GM18517 (cell line): Measurements from ENCODE around the gene GALNT11.

ENCODE experiments used
- ATAC-seq: cut with Tn5 transposase; IDR thresholded peaks from one replicate; pipeline ENCODE4 v1.9.1; 2021; ENCODE audit warnings: mild to moderate bottlenecking, moderate library complexity; ENCODE audit not compliant: unreplicated experiment

Gene GALNT11

GRCh38 chr7:152115021-152115718 is 89.7 kb downstream of the GALNT11 start:
- ATAC-seq: no peak

- no peak for ATAC-seq
Observed at GRCh38 chr7:152117356-152117755, 91.9 kb downstream of the GALNT11 start.

GRCh38 chr7:152120210-152120609 is 94.7 kb downstream of the GALNT11 start:
- no peak for ATAC-seq

- ATAC-seq: no peak
Observed at GRCh38 chr7:152120776-152121175, 95.3 kb downstream of the GALNT11 start.

- ATAC-seq: no peak
Observed at GRCh38 chr7:152121432-152121831, 96.0 kb downstream of the GALNT11 start.

- no peak for ATAC-seq
Observed at GRCh38 chr7:152122540-152122939, 97.1 kb downstream of the GALNT11 start.

GRCh38 chr7:152126741-152127140 is 101.3 kb downstream of the GALNT11 start:
- ATAC-seq: no peak

GRCh38 chr7:152127229-152127628 is 101.8 kb downstream of the GALNT11 start:
- no peak for ATAC-seq

- ATAC-seq: no peak
Observed at GRCh38 chr7:152128252-152128651, 102.8 kb downstream of the GALNT11 start.

- no peak for ATAC-seq
Observed at GRCh38 chr7:152128741-152129461, 103.4 kb downstream of the GALNT11 start.

- no peak for ATAC-seq
Observed at GRCh38 chr7:152129682-152130081, 104.2 kb downstream of the GALNT11 start.

GRCh38 chr7:152130658-152131590 is 105.5 kb downstream of the GALNT11 start:
- ATAC-seq: no peak

- ATAC-seq: no peak
Observed at GRCh38 chr7:152131981-152132494, 106.6 kb downstream of the GALNT11 start.

GRCh38 chr7:152132812-152133211 is 107.3 kb downstream of the GALNT11 start:
- no peak for ATAC-seq

- no peak for ATAC-seq
Observed at GRCh38 chr7:152133804-152134203, 108.3 kb downstream of the GALNT11 start.

GRCh38 chr7:152136686-152137085 is 111.2 kb downstream of the GALNT11 start:
- ATAC-seq: no peak

- ATAC-seq: no peak
Observed at GRCh38 chr7:152137476-152138025, 112.1 kb downstream of the GALNT11 start.

- no peak for ATAC-seq
Observed at GRCh38 chr7:152140067-152140466, 114.6 kb downstream of the GALNT11 start.

GRCh38 chr7:152140560-152140959 is 115.1 kb downstream of the GALNT11 start:
- ATAC-seq: no peak

- ATAC-seq: no peak
Observed at GRCh38 chr7:152142976-152143595, 117.6 kb downstream of the GALNT11 start.
